ENCODE data around the gene VWA5A.

GRCh38 chr11:124172599-124172998, 57.3 kb downstream of the VWA5A start:
- TF ChIP-seq CTCF (IDR thresholded peaks at IDR 0.05; ENCODE audit: low read depth, low read length), result no peak
- no peak for TF ChIP-seq MAX (IDR thresholded peaks at IDR 0.05; ENCODE audit: low read depth, low read length)
